GM12878 (cell line): ENCODE results near the gene MUC13. TPM values are rescaled to one million over a fixed set of nuclear protein-coding genes. Genes with fewer than 3 reads are reported as not detected.
A peak's percentile ranks its signal among the peaks of the same experiment; 100 is the strongest.

Source experiments
- CEBPB ChIP-seq, 2 experiments: fragments of 150-350 bp in 1 of 2; IDR thresholded peaks; 2 replicates each; pipeline ENCODE4 v1.6.1; 2012 to 2014; ENCODE audit warnings: low read depth in 2 of 2, low read length in 2 of 2, borderline replicate concordance in 1 of 2, inconsistent platforms in 1 of 2
- HDAC6 ChIP-seq: fragments of 200-600 bp; sonication (generic); IDR thresholded peaks from one replicate; pipeline ENCODE4 v1.8.0; 2017; ENCODE audit warnings: antibody characterized with exemption; ENCODE audit not compliant: unreplicated experiment
- JUNB ChIP-seq: IDR thresholded peaks from 2 replicates; pipeline ENCODE4 v1.6.1; 2016; ENCODE audit warnings: antibody characterized with exemption, mild to moderate bottlenecking
- MEF2B ChIP-seq: fragments of 450-650 bp; IDR thresholded peaks from 2 replicates; pipeline ENCODE4 v1.6.1; 2018; ENCODE audit warnings: mild to moderate bottlenecking, moderate library complexity; ENCODE audit not compliant: partially characterized antibody, poor library complexity, severe bottlenecking
- MTA2 ChIP-seq: fragments of 450-650 bp; IDR thresholded peaks from 2 replicates; pipeline ENCODE4 v1.6.1; 2016; ENCODE audit warnings: low read depth, mild to moderate bottlenecking, moderate library complexity
- MYC ChIP-seq: IDR thresholded peaks from 2 replicates; pipeline ENCODE4 v1.6.1; 2011; ENCODE audit warnings: mild to moderate bottlenecking, low read length, moderate library complexity, inconsistent platforms; ENCODE audit not compliant: insufficient read depth, insufficient replicate concordance, insufficient read length, severe bottlenecking
- NBN ChIP-seq: fragments of 450-650 bp; IDR thresholded peaks from 2 replicates; pipeline ENCODE4 v1.6.1; 2016
- NFIC ChIP-seq: IDR thresholded peaks from 2 replicates; pipeline ENCODE4 v1.6.1; 2012; ENCODE audit warnings: low read depth, mild to moderate bottlenecking, inconsistent platforms, low read length, moderate library complexity
- NR2F1 ChIP-seq: fragments of 450-650 bp; conservative IDR thresholded peaks from 2 replicates; pipeline ENCODE4 v1.6.1; 2017; ENCODE audit warnings: mild to moderate bottlenecking
- NRF1 ChIP-seq: conservative IDR thresholded peaks from 2 replicates; pipeline ENCODE4 v1.6.1; 2011; ENCODE audit warnings: mild to moderate bottlenecking, low read depth, low read length, improper control_type of control experiment
- POLR2AphosphoS2 ChIP-seq: IDR thresholded peaks from 2 replicates; pipeline ENCODE4 v1.6.1; 2011; ENCODE audit warnings: low read depth, mild to moderate bottlenecking, low read length, improper control_type of control experiment, moderate library complexity
- SIX5 ChIP-seq: IDR thresholded peaks from 2 replicates; pipeline ENCODE4 v1.6.1; 2011; ENCODE audit warnings: mild to moderate bottlenecking, low read depth, low read length, moderate library complexity; ENCODE audit not compliant: severe bottlenecking
- SREBF2 ChIP-seq: IDR thresholded peaks from 2 replicates; pipeline ENCODE4 v1.6.1; 2012; ENCODE audit warnings: mild to moderate bottlenecking, low read length
- TCF3 ChIP-seq: IDR thresholded peaks from 2 replicates; pipeline ENCODE4 v1.6.1; 2012; ENCODE audit warnings: low read depth, mild to moderate bottlenecking, low read length, borderline replicate concordance; ENCODE audit not compliant: insufficient read depth
- WRNIP1 ChIP-seq: IDR thresholded peaks from 2 replicates; pipeline ENCODE4 v1.6.1; 2011; ENCODE audit warnings: low read depth, low read length, improper control_type of control experiment, borderline replicate concordance
- ZNF622 ChIP-seq: fragments of 450-650 bp; IDR thresholded peaks from 2 replicates; pipeline ENCODE4 v1.6.1; 2017; ENCODE audit warnings: mild to moderate bottlenecking, inconsistent platforms
- polyA plus RNA-seq, 11 experiments: library from polyadenylated mRNA; depleted of rRNA in 4 of 11; unstranded in 6 of 11; stranded (reverse) in 5 of 11; fragments of >200 nt; fragmentation: Nextera tagmentation in 4 of 11; fragmentation: Illumina TruSeq in 1 of 11; extraction: Ambion mirVana in 4 of 11; extraction: Trizol in 1 of 11; gene quantifications; 1 replicate in 1 of 11; 2 replicates in 10 of 11; pipeline versions ENCODE4 v1.2.1 to v1.2.3, GENCODE V29; 2011 to 2016; ENCODE audit warnings: inconsistent platforms in 2 of 11, missing spikeins in 2 of 11, low read depth in 1 of 11
- total RNA-seq, 4 experiments: library from RNA; depleted of rRNA in 3 of 4; stranded (reverse); fragments of >200 nt in 3 of 4; fragmentation: Illumina TruSeq in 1 of 4; extraction: Trizol in 1 of 4; gene quantifications; 2 replicates each; pipeline versions ENCODE4 v1.2.1 to v1.2.3, GENCODE V29; 2013 to 2021
- TF ChIP-seq, protein P1 (sequence below): IDR thresholded peaks from 2 replicates; pipeline ENCODE4 v1.6.1; 2011; ENCODE audit warnings: low read depth, low read length, improper control_type of control experiment, borderline replicate concordance
- TF ChIP-seq, protein P2 (sequence below): fragments of 450-650 bp; IDR thresholded peaks from 2 replicates; pipeline ENCODE4 v1.6.1; 2018; ENCODE audit warnings: borderline replicate concordance, mild to moderate bottlenecking; ENCODE audit not compliant: partially characterized antibody
- TF ChIP-seq, protein P3 (sequence below): IDR thresholded peaks from 2 replicates; pipeline ENCODE4 v1.6.1; 2012; ENCODE audit warnings: low read depth, low read length, improper control_type of control experiment
- TF ChIP-seq, protein P4 (sequence below): IDR thresholded peaks from 2 replicates; pipeline ENCODE4 v1.6.1; 2012; ENCODE audit warnings: low read depth, low read length, improper control_type of control experiment
- TF ChIP-seq, protein P5 (sequence below): IDR thresholded peaks from 2 replicates; pipeline ENCODE4 v1.6.1; 2012; ENCODE audit warnings: improper control_type of control experiment, low read depth, low read length; ENCODE audit not compliant: insufficient replicate concordance

The MUC13 gene
- total and polyA plus RNA-seq, 10 of the 15 experiments (the other 5 are each of a cell fraction or from before 2014, with no cell fraction given) = 0.27 to 60.1 (median 0.76) TPM

DNA sequence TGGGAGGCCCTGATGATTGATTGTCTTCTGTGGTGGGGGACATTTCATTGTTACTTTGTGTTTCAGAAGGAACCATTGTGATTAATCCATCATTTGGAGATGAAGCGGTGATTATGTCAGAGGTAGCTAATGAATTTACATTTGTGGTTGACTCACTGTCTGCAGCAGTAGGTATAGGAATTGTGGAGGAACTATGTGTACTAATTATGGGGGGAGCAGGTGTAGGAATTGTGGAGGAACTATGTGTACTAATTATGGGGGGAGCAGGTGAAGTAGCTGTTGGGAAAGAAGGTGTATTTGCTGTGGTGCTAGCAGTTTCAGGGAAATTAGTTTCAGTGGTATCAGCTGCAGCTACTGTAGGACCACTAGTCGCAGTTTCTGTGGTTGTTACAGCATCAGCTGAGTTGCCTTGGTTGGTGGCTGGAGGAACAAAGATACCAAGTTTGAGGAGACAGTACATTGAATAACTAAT is 6.9 kb downstream of the MUC13 start (continued):
- TF ChIP-seq, protein P1, sequence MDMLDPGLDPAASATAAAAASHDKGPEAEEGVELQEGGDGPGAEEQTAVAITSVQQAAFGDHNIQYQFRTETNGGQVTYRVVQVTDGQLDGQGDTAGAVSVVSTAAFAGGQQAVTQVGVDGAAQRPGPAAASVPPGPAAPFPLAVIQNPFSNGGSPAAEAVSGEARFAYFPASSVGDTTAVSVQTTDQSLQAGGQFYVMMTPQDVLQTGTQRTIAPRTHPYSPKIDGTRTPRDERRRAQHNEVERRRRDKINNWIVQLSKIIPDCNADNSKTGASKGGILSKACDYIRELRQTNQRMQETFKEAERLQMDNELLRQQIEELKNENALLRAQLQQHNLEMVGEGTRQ = no peak
- no peak for TF ChIP-seq CEBPB (IDR thresholded peaks at IDR 0.05; ENCODE audit: borderline replicate concordance in 1 of 2, low read depth in 2 of 2, low read length in 2 of 2)
- TF ChIP-seq SREBF2 = no peak
- TF ChIP-seq TCF3 = no peak
- TF ChIP-seq SIX5 = no peak
- TF ChIP-seq JUNB = no peak
- TF ChIP-seq NFIC = no peak
- TF ChIP-seq ZNF622 = no peak
- TF ChIP-seq POLR2AphosphoS2 = no peak
- no peak for TF ChIP-seq NR2F1
- no peak for TF ChIP-seq MEF2B
- TF ChIP-seq NRF1 = no peak
- no peak for TF ChIP-seq MYC
- TF ChIP-seq, protein P2, sequence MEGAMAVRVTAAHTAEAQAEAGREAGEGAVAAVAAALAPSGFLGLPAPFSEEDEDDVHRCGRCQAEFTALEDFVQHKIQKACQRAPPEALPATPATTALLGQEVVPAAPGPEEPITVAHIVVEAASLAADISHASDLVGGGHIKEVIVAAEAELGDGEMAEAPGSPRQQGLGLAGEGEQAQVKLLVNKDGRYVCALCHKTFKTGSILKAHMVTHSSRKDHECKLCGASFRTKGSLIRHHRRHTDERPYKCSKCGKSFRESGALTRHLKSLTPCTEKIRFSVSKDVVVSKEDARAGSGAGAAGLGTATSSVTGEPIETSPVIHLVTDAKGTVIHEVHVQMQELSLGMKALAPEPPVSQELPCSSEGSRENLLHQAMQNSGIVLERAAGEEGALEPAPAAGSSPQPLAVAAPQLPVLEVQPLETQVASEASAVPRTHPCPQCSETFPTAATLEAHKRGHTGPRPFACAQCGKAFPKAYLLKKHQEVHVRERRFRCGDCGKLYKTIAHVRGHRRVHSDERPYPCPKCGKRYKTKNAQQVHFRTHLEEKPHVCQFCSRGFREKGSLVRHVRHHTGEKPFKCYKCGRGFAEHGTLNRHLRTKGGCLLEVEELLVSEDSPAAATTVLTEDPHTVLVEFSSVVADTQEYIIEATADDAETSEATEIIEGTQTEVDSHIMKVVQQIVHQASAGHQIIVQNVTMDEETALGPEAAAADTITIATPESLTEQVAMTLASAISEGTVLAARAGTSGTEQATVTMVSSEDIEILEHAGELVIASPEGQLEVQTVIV = no peak
- TF ChIP-seq HDAC6 = no peak
- TF ChIP-seq, protein P3, sequence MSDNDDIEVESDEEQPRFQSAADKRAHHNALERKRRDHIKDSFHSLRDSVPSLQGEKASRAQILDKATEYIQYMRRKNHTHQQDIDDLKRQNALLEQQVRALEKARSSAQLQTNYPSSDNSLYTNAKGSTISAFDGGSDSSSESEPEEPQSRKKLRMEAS = no peak
- TF ChIP-seq, protein P4, sequence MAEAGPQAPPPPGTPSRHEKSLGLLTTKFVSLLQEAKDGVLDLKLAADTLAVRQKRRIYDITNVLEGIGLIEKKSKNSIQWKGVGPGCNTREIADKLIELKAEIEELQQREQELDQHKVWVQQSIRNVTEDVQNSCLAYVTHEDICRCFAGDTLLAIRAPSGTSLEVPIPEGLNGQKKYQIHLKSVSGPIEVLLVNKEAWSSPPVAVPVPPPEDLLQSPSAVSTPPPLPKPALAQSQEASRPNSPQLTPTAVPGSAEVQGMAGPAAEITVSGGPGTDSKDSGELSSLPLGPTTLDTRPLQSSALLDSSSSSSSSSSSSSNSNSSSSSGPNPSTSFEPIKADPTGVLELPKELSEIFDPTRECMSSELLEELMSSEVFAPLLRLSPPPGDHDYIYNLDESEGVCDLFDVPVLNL = no peak
- peak; percentile 92 for TF ChIP-seq MTA2
- no peak for TF ChIP-seq WRNIP1
- peak; percentile 91 for TF ChIP-seq NBN
- TF ChIP-seq, protein P5, sequence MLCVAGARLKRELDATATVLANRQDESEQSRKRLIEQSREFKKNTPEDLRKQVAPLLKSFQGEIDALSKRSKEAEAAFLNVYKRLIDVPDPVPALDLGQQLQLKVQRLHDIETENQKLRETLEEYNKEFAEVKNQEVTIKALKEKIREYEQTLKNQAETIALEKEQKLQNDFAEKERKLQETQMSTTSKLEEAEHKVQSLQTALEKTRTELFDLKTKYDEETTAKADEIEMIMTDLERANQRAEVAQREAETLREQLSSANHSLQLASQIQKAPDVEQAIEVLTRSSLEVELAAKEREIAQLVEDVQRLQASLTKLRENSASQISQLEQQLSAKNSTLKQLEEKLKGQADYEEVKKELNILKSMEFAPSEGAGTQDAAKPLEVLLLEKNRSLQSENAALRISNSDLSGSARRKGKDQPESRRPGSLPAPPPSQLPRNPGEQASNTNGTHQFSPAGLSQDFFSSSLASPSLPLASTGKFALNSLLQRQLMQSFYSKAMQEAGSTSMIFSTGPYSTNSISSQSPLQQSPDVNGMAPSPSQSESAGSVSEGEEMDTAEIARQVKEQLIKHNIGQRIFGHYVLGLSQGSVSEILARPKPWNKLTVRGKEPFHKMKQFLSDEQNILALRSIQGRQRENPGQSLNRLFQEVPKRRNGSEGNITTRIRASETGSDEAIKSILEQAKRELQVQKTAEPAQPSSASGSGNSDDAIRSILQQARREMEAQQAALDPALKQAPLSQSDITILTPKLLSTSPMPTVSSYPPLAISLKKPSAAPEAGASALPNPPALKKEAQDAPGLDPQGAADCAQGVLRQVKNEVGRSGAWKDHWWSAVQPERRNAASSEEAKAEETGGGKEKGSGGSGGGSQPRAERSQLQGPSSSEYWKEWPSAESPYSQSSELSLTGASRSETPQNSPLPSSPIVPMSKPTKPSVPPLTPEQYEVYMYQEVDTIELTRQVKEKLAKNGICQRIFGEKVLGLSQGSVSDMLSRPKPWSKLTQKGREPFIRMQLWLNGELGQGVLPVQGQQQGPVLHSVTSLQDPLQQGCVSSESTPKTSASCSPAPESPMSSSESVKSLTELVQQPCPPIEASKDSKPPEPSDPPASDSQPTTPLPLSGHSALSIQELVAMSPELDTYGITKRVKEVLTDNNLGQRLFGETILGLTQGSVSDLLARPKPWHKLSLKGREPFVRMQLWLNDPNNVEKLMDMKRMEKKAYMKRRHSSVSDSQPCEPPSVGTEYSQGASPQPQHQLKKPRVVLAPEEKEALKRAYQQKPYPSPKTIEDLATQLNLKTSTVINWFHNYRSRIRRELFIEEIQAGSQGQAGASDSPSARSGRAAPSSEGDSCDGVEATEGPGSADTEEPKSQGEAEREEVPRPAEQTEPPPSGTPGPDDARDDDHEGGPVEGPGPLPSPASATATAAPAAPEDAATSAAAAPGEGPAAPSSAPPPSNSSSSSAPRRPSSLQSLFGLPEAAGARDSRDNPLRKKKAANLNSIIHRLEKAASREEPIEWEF = no peak
